ENCODE data around the gene DOCK2. TPM values are rescaled to one million over a fixed set of nuclear protein-coding genes. Genes with fewer than 3 reads are reported as not detected.

The DOCK2 gene
- total RNA-seq, 4 donors from 2014 or later, result 2.0 to 17.4 (median 7.5) TPM

- no peak for DNase-seq
- TF ChIP-seq CTCF (IDR thresholded peaks at IDR 0.05) (no peak), POLR2A (IDR thresholded peaks at IDR 0.05) (no peak)
Observed at GRCh38 chr5:169901896-169902295, 264.8 kb downstream of the DOCK2 start.

GRCh38 chr5:169904059-169904458 is 267.0 kb downstream of the DOCK2 start:
- H3K9me3 ChIP-seq, result no peaks in the 10 kb centered on the region
- no peaks in the 10 kb centered on the region for H3K4me1 ChIP-seq
- H3K27ac ChIP-seq, result no peak overlapping the region
- no peaks in the 10 kb centered on the region for H3K36me3 ChIP-seq
- H3K4me3 ChIP-seq, result no peak overlapping the region
- H3K27me3 ChIP-seq, result no peaks in the 10 kb centered on the region
- intact Hi-C loops (cut with DNase I; ENCODE audit: low total_unique reads), result no loop called here
- TF ChIP-seq POLR2A (IDR thresholded peaks at IDR 0.05), result no peak
- TF ChIP-seq CTCF (IDR thresholded peaks at IDR 0.05), result no peak
- DNase-seq, result no peak

More at GRCh38 chr5:169901896-169902295, 264.8 kb downstream of the DOCK2 start:
- no peaks in the 10 kb centered on the region for H3K9me3 ChIP-seq
- no peak overlapping the region for H3K27ac ChIP-seq
- no peaks in the 10 kb centered on the region for H3K4me1 ChIP-seq
- intact Hi-C loops (cut with DNase I; ENCODE audit: low total_unique reads), result no loop called here
- no peaks in the 10 kb centered on the region for H3K36me3 ChIP-seq
- no peak overlapping the region for H3K4me3 ChIP-seq
- no peaks in the 10 kb centered on the region for H3K27me3 ChIP-seq

- Histone ChIP-seq H3K27me3 (no peaks in the 10 kb centered on the region), H3K4me3 (no peak overlapping the region), H3K9me3 (no peaks in the 10 kb centered on the region), H3K36me3 (no peaks in the 10 kb centered on the region), H3K27ac (no peak overlapping the region), H3K4me1 (no peaks in the 10 kb centered on the region)
- DNase-seq, result no peak
- TF ChIP-seq CTCF (IDR thresholded peaks at IDR 0.05), result no peak
- no peak for TF ChIP-seq POLR2A (IDR thresholded peaks at IDR 0.05)
- intact Hi-C loops (cut with DNase I; ENCODE audit: low total_unique reads), result no loop called here
Observed at GRCh38 chr5:169904508-169904907, 267.4 kb downstream of the DOCK2 start.

GRCh38 chr5:169905017-169905416 is 267.9 kb downstream of the DOCK2 start:
- no peak for DNase-seq
- no peaks in the 10 kb centered on the region for H3K4me1 ChIP-seq
- no peak overlapping the region for H3K4me3 ChIP-seq
- intact Hi-C loops (cut with DNase I; ENCODE audit: low total_unique reads), result no loop called here
- TF ChIP-seq POLR2A (IDR thresholded peaks at IDR 0.05), result no peak
- no peak for TF ChIP-seq CTCF (IDR thresholded peaks at IDR 0.05)
- no peaks in the 10 kb centered on the region for H3K9me3 ChIP-seq
- no peak overlapping the region for H3K27ac ChIP-seq
- no peaks in the 10 kb centered on the region for H3K36me3 ChIP-seq
- H3K27me3 ChIP-seq, result no peaks in the 10 kb centered on the region

GRCh38 chr5:169906745-169907649 is 269.9 kb downstream of the DOCK2 start:
- intact Hi-C loops (cut with DNase I; ENCODE audit: low total_unique reads), result no loop called here
- Histone ChIP-seq H3K4me3 (no peak overlapping the region), H3K4me1 (no peaks in the 10 kb centered on the region), H3K27me3 (no peaks in the 10 kb centered on the region), H3K36me3 (no peaks in the 10 kb centered on the region), H3K9me3 (no peaks in the 10 kb centered on the region), H3K27ac (no peak overlapping the region)
- no peak for DNase-seq
- no peak for TF ChIP-seq CTCF (IDR thresholded peaks at IDR 0.05)
- TF ChIP-seq POLR2A (IDR thresholded peaks at IDR 0.05), result no peak

Data from uterus (tissue), 4 donors.